A673 (cell line): ENCODE results near the gene SMIM1.

Source experiments
- CTCF ChIP-seq: fragments of 300-800, 200-600 bp; sonication (generic); conservative IDR thresholded peaks from 2 replicates; pipeline ENCODE4 v1.5.1; 2017; ENCODE audit warnings: low read depth, mild to moderate bottlenecking, antibody characterized with exemption, low read length, moderate library complexity, mixed read lengths
- EZH2 ChIP-seq: fragments of 200-600 bp; sonication (generic); IDR thresholded peaks from 2 replicates; pipeline ENCODE4 v1.6.1; 2017; ENCODE audit warnings: borderline replicate concordance, low read depth, mild to moderate bottlenecking, mixed read lengths, antibody characterized with exemption, low read length; ENCODE audit not compliant: poor library complexity, severe bottlenecking

- no peak for TF ChIP-seq CTCF
- TF ChIP-seq EZH2: no peak
Measured at GRCh38 chr1:3746389-3746829, 26.1 kb upstream of the SMIM1 start.
